NCI-H1417 (cell line): ENCODE measurements around the gene BAAT.

Source experiments
- DNase-seq, 3 experiments: peaks; one replicate each; lab custom pipeline; 2025; lab: John Stamatoyannopoulos, UW

The BAAT gene

DNA sequence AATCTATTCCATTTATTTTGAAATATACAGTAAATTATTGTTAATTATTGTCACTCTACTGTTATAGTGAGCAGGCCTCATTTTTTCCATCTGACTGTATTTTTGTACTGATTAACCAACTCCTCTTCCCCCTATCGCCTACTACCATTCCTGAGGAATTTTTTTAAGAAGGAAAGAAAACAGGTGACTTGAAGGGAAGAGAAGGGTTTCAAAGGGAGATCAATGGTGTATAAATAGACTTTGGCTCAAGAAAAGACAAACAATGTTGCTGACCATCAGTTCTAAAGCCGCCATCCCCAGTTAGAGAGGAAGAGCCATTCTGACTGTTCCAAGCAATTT is 69.7 kb downstream of the BAAT start:
- DNase-seq: no peak

DNA sequence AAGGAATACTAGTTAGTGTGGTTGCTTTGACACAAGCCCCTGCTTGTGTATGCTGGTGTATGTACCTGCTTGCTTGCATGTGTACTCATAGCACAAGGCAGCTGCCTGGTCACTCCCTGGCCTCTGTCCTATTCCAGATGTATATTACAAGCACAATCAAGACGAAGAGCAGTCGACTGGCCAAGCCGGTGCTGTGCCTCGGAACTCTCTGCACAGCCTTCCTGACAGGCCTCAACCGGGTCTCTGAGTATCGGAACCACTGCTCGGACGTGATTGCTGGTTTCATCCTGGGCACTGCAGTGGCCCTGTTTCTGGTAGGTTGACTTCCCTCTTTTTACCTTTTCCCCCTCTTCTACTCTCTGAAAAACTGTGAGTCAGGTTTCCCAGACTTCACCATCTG is 72.1 kb downstream of the BAAT start:
- DNase-seq: no peak

DNA sequence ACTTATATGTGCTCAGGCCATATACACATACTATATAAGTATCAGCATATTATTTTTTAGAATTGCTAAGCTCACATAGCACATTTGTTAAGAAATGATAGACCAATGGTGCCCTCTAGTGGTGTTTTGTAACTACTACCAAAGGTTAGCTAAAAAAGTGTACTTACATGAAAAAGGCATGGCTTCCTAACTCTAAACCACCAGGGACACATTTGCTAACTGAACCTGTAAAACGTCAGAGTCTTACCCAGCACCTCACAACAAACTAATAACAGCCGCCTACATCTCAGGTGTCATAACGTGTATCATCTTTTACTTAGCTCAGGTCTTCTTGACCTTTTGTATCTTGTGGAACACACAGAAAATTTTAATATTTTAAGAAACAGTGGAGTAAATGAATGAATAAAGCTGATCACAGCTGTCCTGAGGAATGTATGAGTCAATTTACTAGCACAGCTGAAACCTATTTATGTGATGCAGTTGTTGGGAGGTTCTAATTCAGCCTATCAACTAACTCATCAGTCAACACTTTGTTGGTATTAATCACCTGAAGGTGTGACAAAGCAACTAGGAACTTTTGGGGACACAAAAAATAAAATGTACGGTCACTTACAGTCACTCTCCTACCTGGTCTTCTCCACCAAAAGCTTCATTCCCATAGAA is 72.9 kb downstream of the BAAT start:
- peak; percentile 54 to 94 (median 67) for DNase-seq

DNA sequence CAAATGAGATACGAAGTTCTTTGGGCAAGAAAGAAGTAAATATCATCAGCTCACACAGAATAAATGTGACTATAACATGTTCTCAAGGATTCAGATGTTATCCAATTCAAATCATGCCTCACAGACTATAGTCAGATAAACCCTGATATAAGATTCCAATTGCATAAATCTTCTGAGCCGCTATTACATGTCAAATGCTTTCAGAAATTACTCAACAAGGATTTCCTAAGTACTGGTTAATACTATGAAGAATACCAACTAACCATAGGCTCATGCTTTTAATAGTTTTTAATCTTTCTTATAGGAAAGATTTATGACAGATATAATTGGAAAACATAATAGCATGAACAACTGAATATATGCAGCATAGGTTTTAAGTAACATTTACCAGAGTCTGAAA is 73.6 kb downstream of the BAAT start:
- no peak for DNase-seq
